MM.1S (cell line): ENCODE results near the gene SMIM29.
A peak's percentile ranks its signal among the peaks of the same experiment; 100 is the strongest.

ENCODE experiments used
- DNase-seq: peaks from one replicate; pipeline ENCODE4 v3.0.0-alpha.2; 2015
- H2AFZ ChIP-seq: fragments of 300-600 bp; sonication (generic); 2 replicates; pipeline ENCODE4 v1.6.0; 2016; ENCODE audit warnings: antibody characterized with exemption, low read length
- H3F3A ChIP-seq: fragments of 300-600 bp; sonication (generic); 2 replicates; pipeline ENCODE4 v1.6.1; 2016; ENCODE audit warnings: mild to moderate bottlenecking, antibody characterized with exemption, low read length, moderate library complexity, mixed read lengths; ENCODE audit not compliant: insufficient read depth
- H3K27ac ChIP-seq: fragments of 300-600 bp; sonication (generic); 2 replicates; pipeline ENCODE4 v1.5.1; 2016; ENCODE audit warnings: mild to moderate bottlenecking, low read length
- H3K27me3 ChIP-seq: fragments of 300-600 bp; sonication (generic); replicated peaks from 2 replicates; pipeline ENCODE4 v1.6.0; 2016; ENCODE audit warnings: low read length; ENCODE audit not compliant: insufficient read depth
- H3K36me3 ChIP-seq: fragments of 300-600 bp; sonication (generic); replicated peaks from 2 replicates; pipeline ENCODE4 v1.6.1; 2016; ENCODE audit warnings: mild to moderate bottlenecking, low read length, mixed read lengths; ENCODE audit not compliant: insufficient read depth
- H3K4me1 ChIP-seq: fragments of 300-600 bp; sonication (generic); 2 replicates; pipeline ENCODE4 v1.6.1; 2016; ENCODE audit warnings: low read length, mixed read lengths
- H3K4me2 ChIP-seq: fragments of 300-600 bp; sonication (generic); 2 replicates; pipeline ENCODE4 v1.6.0; 2016; ENCODE audit warnings: low read depth, low read length
- H3K4me3 ChIP-seq: fragments of 300-600 bp; sonication (generic); 2 replicates; pipeline ENCODE4 v1.5.1; 2016; ENCODE audit warnings: low read length, mixed read lengths
- H3K79me2 ChIP-seq: fragments of 300-600 bp; sonication (generic); 2 replicates; pipeline ENCODE4 v1.6.1; 2016; ENCODE audit warnings: mixed run types, low read length, mixed read lengths
- H3K9ac ChIP-seq: fragments of 300-600 bp; sonication (generic); 2 replicates; pipeline ENCODE4 v1.6.1; 2016; ENCODE audit warnings: low read length, mixed read lengths
- H3K9me2 ChIP-seq: fragments of 300-600 bp; sonication (generic); replicated peaks from 2 replicates; pipeline ENCODE4 v1.6.1; 2016; ENCODE audit warnings: mild to moderate bottlenecking, low read length, mixed read lengths; ENCODE audit not compliant: insufficient read depth
- H3K9me3 ChIP-seq: fragments of 300-600 bp; sonication (generic); replicated peaks from 2 replicates; pipeline ENCODE4 v1.6.1; 2016; ENCODE audit warnings: mild to moderate bottlenecking, low read length, mixed read lengths; ENCODE audit not compliant: insufficient read depth
- H4K20me1 ChIP-seq: fragments of 300-600 bp; sonication (generic); 2 replicates; pipeline ENCODE4 v1.6.1; 2016; ENCODE audit warnings: mild to moderate bottlenecking, low read length, moderate library complexity, mixed read lengths; ENCODE audit not compliant: insufficient read depth
- EZH2 ChIP-seq: fragments of 300-600 bp; sonication (generic); optimal IDR thresholded peaks from 2 replicates; pipeline ENCODE3; 2017; ENCODE audit warnings: low read depth, mild to moderate bottlenecking, antibody characterized with exemption, low read length, mixed read lengths
- EZH2phosphoT487 ChIP-seq: fragments of 300-600 bp; sonication (generic); IDR thresholded peaks from 2 replicates; pipeline ENCODE4 v1.6.1; 2018; ENCODE audit warnings: antibody characterized with exemption, low read length
- TF ChIP-seq, protein P1 (sequence below): fragments of 300-600 bp; sonication (generic); IDR thresholded peaks from 2 replicates; pipeline ENCODE4 v1.5.1; 2016; ENCODE audit warnings: antibody characterized with exemption, low read length, mixed read lengths

SMIM29 gene

DNA sequence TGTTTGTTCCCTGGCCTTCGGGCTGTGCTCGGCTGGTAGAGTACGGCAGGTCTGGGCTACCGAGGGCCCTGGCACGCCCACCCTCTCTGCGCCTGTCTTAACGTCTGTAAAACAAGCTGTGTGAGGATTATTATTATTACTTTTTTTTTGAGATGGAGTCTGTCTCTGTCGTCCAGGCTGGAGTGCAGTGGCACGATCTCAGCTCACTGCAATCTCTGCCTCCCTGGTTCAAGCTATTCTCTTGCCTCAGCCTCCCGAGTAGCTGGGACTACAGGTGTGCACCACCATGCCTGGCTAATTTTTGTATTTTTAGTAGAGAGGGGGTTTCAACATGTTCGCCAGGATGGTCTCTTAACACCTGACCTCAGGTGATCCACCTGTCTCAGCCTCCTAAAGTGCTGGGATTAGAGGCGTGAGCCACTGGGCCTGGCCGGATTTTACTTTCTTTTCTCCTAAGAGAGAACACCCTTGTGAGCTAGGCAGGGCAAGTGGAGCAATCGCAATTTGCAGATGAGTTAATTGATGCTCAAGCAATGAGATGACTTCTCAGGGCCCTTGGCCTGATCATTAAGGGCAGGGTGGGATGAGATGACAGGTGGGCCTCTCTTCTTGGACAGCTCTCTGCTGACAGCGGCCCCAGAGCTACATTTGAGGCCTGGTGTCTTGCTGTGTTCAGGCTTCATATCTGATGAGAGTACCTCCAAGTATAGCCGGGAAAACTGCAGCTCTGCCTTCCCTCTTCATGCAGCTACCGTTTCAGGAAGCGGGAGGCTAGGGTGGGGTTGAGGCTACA, 859 bp upstream of the SMIM29 start:
- Histone ChIP-seq H3K27ac (no peak overlapping the region), H3K36me3 (no peaks in the 10 kb centered on the region), H2AFZ (peak overlapping the region; percentile 99), H3K79me2 (peaks cover 6% of the 10 kb centered on the region; the same call in 1 of the 2 replicates), H3K27me3 (no peaks in the 10 kb centered on the region), H3K4me1 (peaks cover 8% of the 10 kb centered on the region), H3K4me2 (peak overlapping the region; percentile 72; the same call in 1 of the 2 replicates), H3F3A (peaks cover 26% of the 10 kb centered on the region), H3K9ac (peak overlapping the region; percentile 77), H3K9me3 (no peaks in the 10 kb centered on the region), H4K20me1 (no peaks in the 10 kb centered on the region), H3K4me3 (peak overlapping the region; percentile 99), H3K9me2 (no peaks in the 10 kb centered on the region)
- TF ChIP-seq EZH2phosphoT487 (no peak), EZH2 (no peak)
- TF ChIP-seq, protein P1, sequence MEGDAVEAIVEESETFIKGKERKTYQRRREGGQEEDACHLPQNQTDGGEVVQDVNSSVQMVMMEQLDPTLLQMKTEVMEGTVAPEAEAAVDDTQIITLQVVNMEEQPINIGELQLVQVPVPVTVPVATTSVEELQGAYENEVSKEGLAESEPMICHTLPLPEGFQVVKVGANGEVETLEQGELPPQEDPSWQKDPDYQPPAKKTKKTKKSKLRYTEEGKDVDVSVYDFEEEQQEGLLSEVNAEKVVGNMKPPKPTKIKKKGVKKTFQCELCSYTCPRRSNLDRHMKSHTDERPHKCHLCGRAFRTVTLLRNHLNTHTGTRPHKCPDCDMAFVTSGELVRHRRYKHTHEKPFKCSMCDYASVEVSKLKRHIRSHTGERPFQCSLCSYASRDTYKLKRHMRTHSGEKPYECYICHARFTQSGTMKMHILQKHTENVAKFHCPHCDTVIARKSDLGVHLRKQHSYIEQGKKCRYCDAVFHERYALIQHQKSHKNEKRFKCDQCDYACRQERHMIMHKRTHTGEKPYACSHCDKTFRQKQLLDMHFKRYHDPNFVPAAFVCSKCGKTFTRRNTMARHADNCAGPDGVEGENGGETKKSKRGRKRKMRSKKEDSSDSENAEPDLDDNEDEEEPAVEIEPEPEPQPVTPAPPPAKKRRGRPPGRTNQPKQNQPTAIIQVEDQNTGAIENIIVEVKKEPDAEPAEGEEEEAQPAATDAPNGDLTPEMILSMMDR: no peak
- no peak for DNase-seq

DNA sequence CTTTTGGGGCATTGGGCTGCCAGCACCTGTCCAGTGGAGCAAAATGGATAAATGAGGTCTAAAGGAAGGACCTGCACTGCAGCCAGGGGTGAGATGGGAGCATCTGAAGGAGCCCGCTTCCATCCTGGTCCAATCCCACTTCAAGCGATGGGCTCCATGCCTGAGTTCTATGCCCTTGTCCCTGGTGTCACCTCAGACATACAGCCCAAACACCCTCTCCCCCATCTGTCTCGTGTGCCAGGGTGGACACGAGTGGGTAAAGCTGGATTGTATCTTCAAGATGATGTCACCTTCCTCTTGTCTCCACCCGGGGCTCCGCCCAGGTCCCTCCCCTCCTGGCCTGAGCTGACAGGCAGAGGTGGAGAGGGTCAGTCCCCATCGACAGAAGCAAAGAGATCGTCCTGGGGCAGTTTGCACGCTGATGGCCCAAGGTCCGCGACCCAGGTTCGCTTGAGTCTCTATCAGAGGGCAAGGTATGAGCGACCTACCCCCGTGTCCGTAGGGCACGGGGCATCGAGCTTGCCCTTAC, 544 bp downstream of the SMIM29 start:
- H3K9ac ChIP-seq: peak overlapping the region; percentile 90
- peaks cover 31% of the 10 kb centered on the region for H3F3A ChIP-seq
- peak overlapping the region; percentile 96 for H3K4me2 ChIP-seq
- H3K36me3 ChIP-seq: peaks cover 5% of the 10 kb centered on the region; the same call in 1 of the 2 replicates
- H3K9me2 ChIP-seq: no peaks in the 10 kb centered on the region
- DNase-seq: peak; percentile 44
- H3K27ac ChIP-seq: peak overlapping the region; percentile 66
- H3K79me2 ChIP-seq: peaks cover 11% of the 10 kb centered on the region
- peak overlapping the region; percentile 99 for H3K4me3 ChIP-seq
- TF ChIP-seq EZH2phosphoT487 (no peak), EZH2 (no peak)
- TF ChIP-seq, protein P1: no peak
- H4K20me1 ChIP-seq: 0 out of 2 replicates have a peak, but pooled peaks cover 3% of the 10 kb centered on the region
- H3K9me3 ChIP-seq: no peaks in the 10 kb centered on the region
- peaks cover 8% of the 10 kb centered on the region for H3K4me1 ChIP-seq
- H2AFZ ChIP-seq: peak overlapping the region; percentile 86
- H3K27me3 ChIP-seq: no peaks in the 10 kb centered on the region

DNA sequence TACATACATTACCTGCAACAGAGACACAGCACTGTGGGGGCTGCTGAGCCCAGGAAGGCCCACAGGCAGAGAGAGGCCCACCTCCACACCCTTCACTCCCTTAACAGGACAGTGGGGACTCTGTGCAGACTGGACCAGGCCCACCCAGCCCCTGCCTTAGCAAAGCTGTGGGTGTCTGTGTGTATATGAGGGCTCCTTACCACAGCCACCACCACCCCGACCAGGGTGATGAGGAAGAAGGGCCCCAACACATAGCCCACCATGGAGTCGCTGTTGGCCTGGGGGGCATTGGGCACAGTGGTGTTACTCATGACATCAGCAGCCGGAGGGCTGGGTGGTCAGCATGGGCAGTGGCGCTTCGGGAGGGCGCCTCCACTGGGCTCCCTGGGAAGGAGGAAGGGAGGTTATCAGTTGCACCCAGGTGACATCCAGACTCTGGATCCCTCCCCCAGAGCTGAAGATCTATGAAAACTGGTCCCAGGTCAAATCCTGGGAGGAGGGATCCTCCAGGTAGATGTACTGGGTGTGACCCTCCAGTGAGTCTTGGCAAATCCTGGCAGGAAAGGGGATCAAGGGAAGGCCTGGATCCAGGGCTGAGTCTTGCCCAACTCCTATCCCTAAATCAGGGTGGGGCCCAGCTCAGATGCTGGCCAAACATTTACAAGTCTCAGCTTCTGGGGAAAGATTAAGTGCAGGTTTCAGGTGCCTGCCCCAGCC, 1.2 kb downstream of the SMIM29 start:
- Histone ChIP-seq H3K9me3 (no peaks in the 10 kb centered on the region), H3F3A (peaks cover 32% of the 10 kb centered on the region), H3K27ac (peak overlapping the region; percentile 66; the same call in 1 of the 2 replicates), H3K9me2 (no peaks in the 10 kb centered on the region), H2AFZ (no peak overlapping the region), H3K4me1 (peaks cover 8% of the 10 kb centered on the region), H4K20me1 (0 out of 2 replicates have a peak, but pooled peaks cover 3% of the 10 kb centered on the region), H3K27me3 (no peaks in the 10 kb centered on the region), H3K4me3 (peak overlapping the region; percentile 99; the same call in 1 of the 2 replicates), H3K36me3 (peaks cover 5% of the 10 kb centered on the region; the same call in 1 of the 2 replicates), H3K79me2 (peaks cover 12% of the 10 kb centered on the region), H3K9ac (peak overlapping the region; percentile 90; the same call in 1 of the 2 replicates), H3K4me2 (peak overlapping the region; percentile 96; the same call in 1 of the 2 replicates)
- TF ChIP-seq, protein P1: no peak
- TF ChIP-seq EZH2 (no peak), EZH2phosphoT487 (no peak)
- no peak for DNase-seq
